PFSK-1 (cell line): ENCODE measurements around the gene SLC5A1.

ENCODE experiments used
- FOXP2 ChIP-seq: optimal IDR thresholded peaks from 2 replicates; pipeline ENCODE3; 2011; ENCODE audit warnings: borderline replicate concordance, control low read depth, inconsistent platforms; ENCODE audit not compliant: insufficient read depth; ENCODE audit errors: extremely low read length, extremely low read depth
- POLR2AphosphoS5 ChIP-seq: IDR thresholded peaks from 2 replicates; pipeline ENCODE4 v1.6.1; 2012; ENCODE audit warnings: low read depth, mild to moderate bottlenecking, control low read depth, low read length, moderate library complexity
- SIN3A ChIP-seq: IDR thresholded peaks from 2 replicates; pipeline ENCODE4 v1.6.1; 2012; ENCODE audit warnings: mild to moderate bottlenecking, low read length, moderate library complexity, borderline replicate concordance; ENCODE audit not compliant: insufficient read depth
- TAF1 ChIP-seq: IDR thresholded peaks from 2 replicates; pipeline ENCODE4 v1.6.1; 2012; ENCODE audit warnings: low read length, control low read depth, borderline replicate concordance; ENCODE audit not compliant: insufficient read depth
- TF ChIP-seq, protein P1 (sequence below), 2 experiments: IDR thresholded peaks; 2 replicates each; pipeline versions ENCODE4 v1.6.1 to v1.8.0; 2011 to 2012; ENCODE audit warnings: low read depth in 2 of 2, low read length in 2 of 2, control low read depth in 1 of 2, inconsistent platforms in 1 of 2, mild to moderate bottlenecking in 1 of 2, moderate library complexity in 1 of 2; ENCODE audit not compliant: insufficient read depth in 1 of 2

The SLC5A1 gene

DNA sequence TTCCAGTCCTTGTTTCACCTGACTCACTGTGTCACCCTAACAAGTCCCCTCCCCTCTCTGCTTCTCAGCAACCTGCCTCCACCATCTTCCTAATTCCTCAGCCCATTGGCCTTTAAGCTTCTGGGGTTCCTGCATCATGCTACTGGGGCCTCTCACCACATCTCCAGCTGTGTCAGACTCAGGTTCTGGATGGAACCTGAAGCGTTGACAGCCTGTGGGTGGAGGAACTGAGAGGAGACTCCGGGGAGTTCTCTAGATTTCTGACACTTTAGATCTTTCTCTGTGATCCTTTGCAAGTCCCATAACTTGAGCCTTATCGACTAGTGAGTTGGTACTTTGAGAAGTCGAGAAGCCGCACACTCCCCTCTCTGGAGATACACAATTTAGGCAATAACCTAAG lies 11.6 kb upstream of the SLC5A1 start:
- TF ChIP-seq, protein P1, sequence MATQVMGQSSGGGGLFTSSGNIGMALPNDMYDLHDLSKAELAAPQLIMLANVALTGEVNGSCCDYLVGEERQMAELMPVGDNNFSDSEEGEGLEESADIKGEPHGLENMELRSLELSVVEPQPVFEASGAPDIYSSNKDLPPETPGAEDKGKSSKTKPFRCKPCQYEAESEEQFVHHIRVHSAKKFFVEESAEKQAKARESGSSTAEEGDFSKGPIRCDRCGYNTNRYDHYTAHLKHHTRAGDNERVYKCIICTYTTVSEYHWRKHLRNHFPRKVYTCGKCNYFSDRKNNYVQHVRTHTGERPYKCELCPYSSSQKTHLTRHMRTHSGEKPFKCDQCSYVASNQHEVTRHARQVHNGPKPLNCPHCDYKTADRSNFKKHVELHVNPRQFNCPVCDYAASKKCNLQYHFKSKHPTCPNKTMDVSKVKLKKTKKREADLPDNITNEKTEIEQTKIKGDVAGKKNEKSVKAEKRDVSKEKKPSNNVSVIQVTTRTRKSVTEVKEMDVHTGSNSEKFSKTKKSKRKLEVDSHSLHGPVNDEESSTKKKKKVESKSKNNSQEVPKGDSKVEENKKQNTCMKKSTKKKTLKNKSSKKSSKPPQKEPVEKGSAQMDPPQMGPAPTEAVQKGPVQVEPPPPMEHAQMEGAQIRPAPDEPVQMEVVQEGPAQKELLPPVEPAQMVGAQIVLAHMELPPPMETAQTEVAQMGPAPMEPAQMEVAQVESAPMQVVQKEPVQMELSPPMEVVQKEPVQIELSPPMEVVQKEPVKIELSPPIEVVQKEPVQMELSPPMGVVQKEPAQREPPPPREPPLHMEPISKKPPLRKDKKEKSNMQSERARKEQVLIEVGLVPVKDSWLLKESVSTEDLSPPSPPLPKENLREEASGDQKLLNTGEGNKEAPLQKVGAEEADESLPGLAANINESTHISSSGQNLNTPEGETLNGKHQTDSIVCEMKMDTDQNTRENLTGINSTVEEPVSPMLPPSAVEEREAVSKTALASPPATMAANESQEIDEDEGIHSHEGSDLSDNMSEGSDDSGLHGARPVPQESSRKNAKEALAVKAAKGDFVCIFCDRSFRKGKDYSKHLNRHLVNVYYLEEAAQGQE (IDR thresholded peaks at IDR 0.05; ENCODE audit: insufficient read depth in 1 of 2, low read depth in 2 of 2, low read length in 2 of 2) = no peak
- TF ChIP-seq POLR2AphosphoS5 (no peak), FOXP2 (no peak), SIN3A (no peak), TAF1 (no peak)

DNA sequence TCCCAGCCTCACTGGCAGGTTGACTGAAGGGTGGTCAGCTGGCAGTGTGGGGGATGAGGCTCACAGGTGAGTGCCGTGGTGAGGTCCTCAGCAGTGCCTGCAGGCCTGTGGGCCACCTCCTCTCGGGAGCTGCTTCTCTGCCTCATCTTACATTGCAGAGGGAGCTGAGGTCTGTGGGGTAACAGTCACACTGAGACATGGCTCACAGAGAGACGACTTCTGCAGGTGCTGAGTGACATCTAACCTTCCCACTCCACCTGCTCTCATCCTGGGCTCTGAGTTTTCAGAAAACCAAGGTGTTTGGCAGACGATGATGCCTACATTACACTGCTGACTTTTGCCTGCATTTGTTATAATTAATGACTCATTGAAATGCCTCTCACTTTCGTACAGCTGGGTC lies 8.8 kb upstream of the SLC5A1 start:
- no peak for TF ChIP-seq FOXP2

DNA sequence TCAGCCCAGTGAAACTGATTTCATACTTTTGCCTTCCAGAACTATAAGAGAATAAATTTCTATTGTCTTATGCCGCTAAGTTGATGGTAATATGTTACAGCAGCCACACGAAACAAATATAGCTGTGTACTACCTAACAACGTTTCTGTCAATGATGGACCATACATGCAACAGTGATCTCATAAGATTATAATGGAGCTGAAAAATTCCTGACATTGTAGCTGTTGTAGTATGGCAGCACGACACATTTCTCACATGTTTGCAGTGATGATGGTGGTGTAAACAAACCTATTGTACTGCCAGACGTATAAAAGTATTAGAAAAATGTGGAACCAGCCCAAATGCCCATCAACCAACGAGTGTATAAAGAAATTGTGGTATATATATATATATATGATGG lies 5.8 kb upstream of the SLC5A1 start:
- no peak for TF ChIP-seq SIN3A
- no peak for TF ChIP-seq FOXP2
- TF ChIP-seq TAF1 = no peak
- no peak for TF ChIP-seq POLR2AphosphoS5
- TF ChIP-seq, protein P1 (IDR thresholded peaks at IDR 0.05; ENCODE audit: insufficient read depth in 1 of 2, low read depth in 2 of 2, low read length in 2 of 2) = no peak

DNA sequence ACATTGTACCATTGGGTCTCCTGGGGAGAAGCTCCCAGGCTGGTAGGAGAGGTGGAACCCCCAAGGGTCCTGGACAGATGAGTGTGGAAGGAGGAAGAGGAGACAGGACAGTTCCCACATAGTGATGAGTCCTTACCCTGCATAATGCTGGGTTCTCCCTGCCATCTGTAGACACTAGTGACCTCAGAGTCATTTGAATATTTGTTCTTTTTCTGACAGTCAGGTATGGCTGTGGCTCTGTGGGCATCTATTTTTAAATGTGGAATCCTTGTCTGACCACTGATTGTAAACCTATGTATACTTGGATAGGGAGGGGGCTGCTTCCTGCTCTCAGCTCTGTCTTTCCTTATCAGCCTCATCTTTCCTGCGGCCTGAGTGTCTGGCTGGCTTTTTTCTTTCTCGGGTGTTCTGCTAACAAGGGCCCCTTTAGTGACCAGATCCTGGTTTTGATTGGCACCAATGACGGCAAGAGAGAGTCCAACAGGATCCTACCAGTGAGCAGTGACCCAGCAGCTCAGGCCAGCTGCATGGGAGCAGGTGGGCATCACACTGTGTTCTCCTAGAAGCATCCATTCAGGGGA lies 2.6 kb upstream of the SLC5A1 start:
- no peak for TF ChIP-seq TAF1
- no peak for TF ChIP-seq FOXP2
- TF ChIP-seq POLR2AphosphoS5 = no peak
- TF ChIP-seq, protein P1 (IDR thresholded peaks at IDR 0.05; ENCODE audit: insufficient read depth in 1 of 2, low read depth in 2 of 2, low read length in 2 of 2) = no peak
- no peak for TF ChIP-seq SIN3A

DNA sequence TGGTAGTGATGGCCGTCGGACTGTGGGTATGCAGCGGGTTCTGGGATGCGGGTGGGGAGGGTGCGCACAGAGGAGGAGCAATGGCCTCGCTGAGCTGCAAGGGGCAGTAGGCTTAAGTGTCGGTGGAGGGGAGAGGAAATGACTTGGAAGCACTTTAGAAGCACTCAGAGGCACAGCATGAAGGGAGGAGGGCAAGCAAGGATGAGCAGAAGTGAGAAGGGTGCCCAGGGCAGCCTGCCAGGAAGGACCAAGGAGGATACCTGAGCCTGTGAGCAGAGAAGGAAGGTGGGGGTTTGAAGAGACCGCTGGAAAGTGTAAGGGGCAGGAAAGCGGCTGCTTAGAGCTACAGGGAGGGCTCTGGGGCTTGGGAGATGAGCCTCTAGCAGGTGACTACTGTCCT lies 330 bp downstream of the SLC5A1 start:
- TF ChIP-seq FOXP2 (no peak), TAF1 (no peak), SIN3A (no peak), POLR2AphosphoS5 (no peak)
- TF ChIP-seq, protein P1 (IDR thresholded peaks at IDR 0.05; ENCODE audit: insufficient read depth in 1 of 2, low read depth in 2 of 2, low read length in 2 of 2) = no peak
